ENCODE measurements around the gene COL9A2.

Gene COL9A2

GRCh38 chr1:40316595-40317393 lies at the start of gene COL9A2:
COL9A2 (minus strand) TSS chr1:40317286; CDS start chr1:40317197, 89 bp downstream.
- no peak for TF ChIP-seq CTCF (IDR thresholded peaks at IDR 0.05; ENCODE audit: low read depth, low read length)
- peak in 1 of 2 donors; percentile 23 for DNase-seq (ENCODE audit: low read depth in 2 of 2)

GRCh38 chr1:40363721-40364120 lies 46.6 kb upstream of the COL9A2 start:
- no peak for DNase-seq (ENCODE audit: low read depth in 2 of 2)
- no peak overlapping the region for H3K4me3 ChIP-seq (replicated peaks in 1 of 2; ENCODE audit: low read depth in 2 of 2, low read length in 2 of 2)
- TF ChIP-seq CTCF (IDR thresholded peaks at IDR 0.05; ENCODE audit: low read depth, low read length): no peak

More at GRCh38 chr1:40316595-40317393, at the start of gene COL9A2:
- peak within 1 kb of the TSS; percentile 24 to 32 for H3K4me3 ChIP-seq (replicated peaks in 1 of 2; ENCODE audit: low read depth in 2 of 2, low read length in 2 of 2)

- TF ChIP-seq CTCF (IDR thresholded peaks at IDR 0.05; ENCODE audit: low read depth, low read length): no peak
- no peak overlapping the region for H3K4me3 ChIP-seq (replicated peaks in 1 of 2; ENCODE audit: low read depth in 2 of 2, low read length in 2 of 2)
- DNase-seq (ENCODE audit: low read depth in 2 of 2): peak; percentile 55 to 64
Observed at GRCh38 chr1:40362699-40363098, 45.6 kb upstream of the COL9A2 start.

GRCh38 chr1:40362199-40362598 lies 45.1 kb upstream of the COL9A2 start:
- no peak for TF ChIP-seq CTCF (IDR thresholded peaks at IDR 0.05; ENCODE audit: low read depth, low read length)
- no peak overlapping the region for H3K4me3 ChIP-seq (replicated peaks in 1 of 2; ENCODE audit: low read depth in 2 of 2, low read length in 2 of 2)
- no peak for DNase-seq (ENCODE audit: low read depth in 2 of 2)

- no peak for TF ChIP-seq CTCF (IDR thresholded peaks at IDR 0.05; ENCODE audit: low read depth, low read length)
- H3K4me3 ChIP-seq (replicated peaks in 1 of 2; ENCODE audit: low read depth in 2 of 2, low read length in 2 of 2): no peak overlapping the region
- DNase-seq (ENCODE audit: low read depth in 2 of 2): no peak
Observed at GRCh38 chr1:40361637-40362036, 44.6 kb upstream of the COL9A2 start.

- no peak for DNase-seq (ENCODE audit: low read depth in 2 of 2)
- no peak for TF ChIP-seq CTCF (IDR thresholded peaks at IDR 0.05; ENCODE audit: low read depth, low read length)
Observed at GRCh38 chr1:40361201-40361600, 44.1 kb upstream of the COL9A2 start.

More at GRCh38 chr1:40361201-40361600, 44.1 kb upstream of the COL9A2 start:
- H3K4me3 ChIP-seq (replicated peaks in 1 of 2; ENCODE audit: low read depth in 2 of 2, low read length in 2 of 2): no peak overlapping the region
